COLO829 (cell line): ENCODE results near the gene CFDP1.

Experiments
- DNase-seq: peaks from one replicate; pipeline ENCODE4 v3.0.0; 2012; ENCODE audit warnings: low spot score

Gene CFDP1

GRCh38 chr16:75319513-75320411 is 113.5 kb downstream of the CFDP1 start:
- DNase-seq, result no peak

GRCh38 chr16:75318737-75319136 is 114.6 kb downstream of the CFDP1 start:
- DNase-seq, result no peak

- no peak for DNase-seq
These were observed 115.8 kb downstream of the CFDP1 start for GRCh38 chr16:75317532-75317931.

GRCh38 chr16:75317101-75317522 is 116.2 kb downstream of the CFDP1 start:
- DNase-seq, result no peak

- DNase-seq, result no peak
These were observed 117.6 kb downstream of the CFDP1 start for GRCh38 chr16:75315539-75316306.

GRCh38 chr16:75312875-75313274 is 120.4 kb downstream of the CFDP1 start:
- DNase-seq, result no peak

- DNase-seq, result no peak
These were observed 121.8 kb downstream of the CFDP1 start for GRCh38 chr16:75311383-75311938.

- DNase-seq, result no peak
These were observed 122.8 kb downstream of the CFDP1 start for GRCh38 chr16:75310541-75310940.

- DNase-seq, result no peak
These were observed 123.3 kb downstream of the CFDP1 start for GRCh38 chr16:75309899-75310430.

- no peak for DNase-seq
These were observed 124.1 kb downstream of the CFDP1 start for GRCh38 chr16:75309156-75309555.

- no peak for DNase-seq
These were observed 125.3 kb downstream of the CFDP1 start for GRCh38 chr16:75308011-75308410.

- no peak for DNase-seq
These were observed 125.8 kb downstream of the CFDP1 start for GRCh38 chr16:75307506-75307905.

GRCh38 chr16:75306099-75306762 is 127.1 kb downstream of the CFDP1 start:
- no peak for DNase-seq

- peak; percentile 95 for DNase-seq
These were observed 127.8 kb downstream of the CFDP1 start for GRCh38 chr16:75305364-75306098.

- DNase-seq, result no peak
These were observed 128.6 kb downstream of the CFDP1 start for GRCh38 chr16:75304521-75305363.

GRCh38 chr16:75301804-75302203 is 131.5 kb downstream of the CFDP1 start:
- no peak for DNase-seq

GRCh38 chr16:75298267-75298666 is 135.0 kb downstream of the CFDP1 start:
- DNase-seq, result no peak

GRCh38 chr16:75296606-75297005 is 136.7 kb downstream of the CFDP1 start:
- no peak for DNase-seq

- DNase-seq, result no peak
These were observed 138.4 kb downstream of the CFDP1 start for GRCh38 chr16:75294773-75295459.

GRCh38 chr16:75293772-75294171 is 139.5 kb downstream of the CFDP1 start:
- no peak for DNase-seq
